Thoracic aorta (tissue), 2 donors: ENCODE measurements around the gene MYOF. TPM values are rescaled to one million over a fixed set of nuclear protein-coding genes. Genes with fewer than 3 reads are reported as not detected.

ENCODE experiments used
- ATAC-seq: fragments of 150-250 bp; one replicate; pipeline ENCODE4 v1.8.0; 2017; ENCODE audit warnings: low read depth; ENCODE audit not compliant: insufficient number of reproducible peaks, low FRiP score
- DNase-seq: peaks from one replicate; pipeline ENCODE4 v3.0.0-alpha.2; 2020; ENCODE audit warnings: low spot score
- H3K27ac ChIP-seq, 2 donors: fragments of 200-600 bp; sonication (generic); 1 replicate in 1 of 2; 2 replicates in 1 of 2; pipeline ENCODE4 v1.5.1; 2016; ENCODE audit warnings: mild to moderate bottlenecking in 2 of 2, moderate library complexity in 2 of 2
- H3K27me3 ChIP-seq: fragments of 200-600 bp; sonication (generic); replicated peaks from 2 replicates; pipeline ENCODE4 v1.6.0; 2016; ENCODE audit warnings: mild to moderate bottlenecking; ENCODE audit not compliant: insufficient read depth
- H3K36me3 ChIP-seq: fragments of 200-600 bp; sonication (generic); one replicate; pipeline ENCODE4 v1.5.1; 2016
- H3K4me1 ChIP-seq, 2 donors: fragments of 200-600 bp; sonication (generic); 1 replicate in 1 of 2; 2 replicates in 1 of 2; pipeline versions ENCODE4 v1.5.1 to v1.6.0; 2016; ENCODE audit warnings: low read depth in 2 of 2, mild to moderate bottlenecking in 1 of 2; ENCODE audit not compliant: control insufficient read depth in 1 of 2
- H3K4me3 ChIP-seq: fragments of 200-600 bp; sonication (generic); 2 replicates; pipeline ENCODE4 v1.5.1; 2016; ENCODE audit warnings: mild to moderate bottlenecking
- H3K9me3 ChIP-seq: fragments of 200-600 bp; sonication (generic); 2 replicates; pipeline ENCODE4 v1.5.1; 2016
- CTCF ChIP-seq: fragments of 200-600 bp; sonication (generic); IDR thresholded peaks from one replicate; pipeline ENCODE4 v1.5.1; 2019; ENCODE audit warnings: antibody characterized with exemption
- total RNA-seq, 2 donors: library from RNA; depleted of rRNA; stranded (reverse); fragments of >200 nt; gene quantifications; one replicate each; pipeline versions ENCODE4 v1.1.0 to v1.2.3, GENCODE V29; 2016

MYOF gene
- total RNA-seq, 2 donors from 2014 or later: 132 to 138 TPM

DNA sequence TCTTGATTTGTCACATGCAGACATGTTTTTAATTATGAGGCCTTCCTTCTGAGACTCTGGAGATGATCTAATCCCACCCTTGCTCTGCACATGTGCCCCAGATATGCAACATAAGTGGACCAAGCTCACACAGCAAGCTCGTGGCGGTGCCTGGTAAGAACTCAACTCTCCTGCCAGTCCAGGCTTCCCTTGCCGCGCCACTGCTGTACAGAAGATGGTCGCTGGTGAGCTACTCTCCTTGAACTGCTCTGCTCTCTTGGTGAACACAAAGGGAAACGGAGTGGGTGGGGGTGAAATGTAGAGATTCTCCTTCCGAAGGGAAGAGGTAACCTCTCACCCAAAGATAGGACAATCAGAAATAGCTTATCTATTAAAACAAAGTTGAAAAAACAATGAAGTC, 25.7 kb downstream of the MYOF start:
- H3K27ac ChIP-seq: peak overlapping the region; percentile 15 to 93
- no peak for DNase-seq
- no peak for TF ChIP-seq CTCF
- H3K36me3 ChIP-seq: peaks cover 3% of the 10 kb centered on the region
- no peak overlapping the region for H3K4me3 ChIP-seq
- no peaks in the 10 kb centered on the region for H3K27me3 ChIP-seq
- no peak for ATAC-seq
- H3K9me3 ChIP-seq: no peaks in the 10 kb centered on the region
- H3K4me1 ChIP-seq: peaks cover 24 to 40% of the 10 kb centered on the region in 2 donors

- no peaks in the 10 kb centered on the region for H3K9me3 ChIP-seq
- no peak for TF ChIP-seq CTCF
- H3K27me3 ChIP-seq: no peaks in the 10 kb centered on the region
- ATAC-seq (no peak), DNase-seq (no peak)
- no peak overlapping the region for H3K27ac ChIP-seq
- peaks cover 14% of the 10 kb centered on the region for H3K36me3 ChIP-seq
- H3K4me3 ChIP-seq: no peak overlapping the region
- H3K4me1 ChIP-seq: peaks cover 20 to 28% of the 10 kb centered on the region in 2 donors
Observed at GRCh38 chr10:93454736-93455135, 27.4 kb downstream of the MYOF start.

- no peaks in the 10 kb centered on the region for H3K9me3 ChIP-seq
- no peak for TF ChIP-seq CTCF
- H3K27me3 ChIP-seq: no peaks in the 10 kb centered on the region
- DNase-seq (no peak), ATAC-seq (no peak)
- peaks cover 15 to 22% of the 10 kb centered on the region in 2 donors for H3K4me1 ChIP-seq
- H3K36me3 ChIP-seq: peaks cover 19% of the 10 kb centered on the region
- H3K27ac ChIP-seq: no peak overlapping the region
- H3K4me3 ChIP-seq: no peak overlapping the region
Observed at GRCh38 chr10:93454146-93454545, 28.0 kb downstream of the MYOF start.

DNA sequence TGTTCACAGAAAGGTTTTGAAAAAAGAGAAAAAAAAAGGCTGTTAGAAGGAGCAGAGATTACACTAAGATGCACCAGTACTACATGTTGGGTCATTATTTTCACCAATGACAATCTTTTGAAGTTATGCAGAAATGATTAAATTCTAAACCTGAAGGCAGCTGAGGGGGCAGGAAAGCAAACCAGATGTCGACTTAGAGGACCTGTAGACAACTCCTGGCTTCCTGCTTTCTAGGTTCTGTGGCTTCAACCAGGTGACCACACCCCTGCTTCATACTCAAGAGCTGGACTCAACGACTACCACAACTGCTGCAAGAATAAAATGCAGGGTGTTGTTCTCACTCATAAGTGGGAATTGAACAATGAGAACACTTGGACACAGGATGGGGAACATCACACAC, 30.0 kb downstream of the MYOF start:
- no peak overlapping the region for H3K27ac ChIP-seq
- no peak for TF ChIP-seq CTCF
- H3K9me3 ChIP-seq: no peaks in the 10 kb centered on the region
- no peaks in the 10 kb centered on the region for H3K27me3 ChIP-seq
- no peak for ATAC-seq
- H3K4me3 ChIP-seq: no peak overlapping the region
- no peak for DNase-seq
- peaks cover 0 to 4% of the 10 kb centered on the region in 2 donors for H3K4me1 ChIP-seq
- peaks cover 23% of the 10 kb centered on the region for H3K36me3 ChIP-seq

DNA sequence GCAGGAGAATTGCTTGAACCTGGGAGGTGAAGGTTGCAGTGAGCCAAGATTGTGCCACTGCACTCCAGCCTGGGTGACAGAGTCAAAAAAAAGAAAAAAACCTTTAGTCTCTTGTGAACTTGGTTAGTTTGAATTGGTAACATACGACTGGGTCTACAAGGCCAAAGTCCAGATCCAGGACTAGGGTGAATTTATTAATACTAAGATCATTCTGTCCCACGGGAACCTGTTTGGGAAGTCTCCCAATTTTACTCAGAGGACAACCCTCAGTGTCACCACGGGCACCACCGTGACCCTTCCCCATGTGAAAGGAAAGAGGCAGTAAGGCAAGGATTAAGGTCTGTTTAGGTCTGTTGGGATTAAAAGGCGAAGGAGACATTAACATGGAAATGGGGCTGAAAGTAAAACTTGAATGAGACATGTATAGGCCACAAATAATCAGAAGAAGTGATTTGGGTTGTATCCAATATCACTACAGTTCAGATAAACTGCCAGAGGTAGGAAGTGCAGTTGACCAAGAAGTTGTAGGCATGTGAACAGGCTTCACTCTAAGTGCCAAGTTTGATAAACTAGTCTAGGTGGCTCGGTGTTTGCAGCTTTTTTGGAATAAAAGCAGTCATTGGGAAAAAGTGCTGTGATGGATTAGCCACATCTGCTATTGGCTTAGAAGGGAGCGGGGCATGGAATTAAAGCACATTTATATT, 30.7 kb downstream of the MYOF start:
- ATAC-seq: no peak
- Histone ChIP-seq H3K4me3 (no peak overlapping the region), H3K27me3 (no peaks in the 10 kb centered on the region), H3K9me3 (no peaks in the 10 kb centered on the region), H3K4me1 (peaks cover 0 to 3% of the 10 kb centered on the region in 2 donors), H3K27ac (no peak overlapping the region), H3K36me3 (peaks cover 23% of the 10 kb centered on the region)
- no peak for TF ChIP-seq CTCF
- DNase-seq: no peak
